GM19351 (cell line): ENCODE results near the gene SOCS7.
A peak's percentile ranks its signal among the peaks of the same experiment; 100 is the strongest.

Source experiments
- ATAC-seq: cut with Tn5 transposase; IDR thresholded peaks from one replicate; pipeline ENCODE4 v1.9.1; 2021; ENCODE audit warnings: mild to moderate bottlenecking, moderate library complexity; ENCODE audit not compliant: unreplicated experiment

The SOCS7 gene

DNA sequence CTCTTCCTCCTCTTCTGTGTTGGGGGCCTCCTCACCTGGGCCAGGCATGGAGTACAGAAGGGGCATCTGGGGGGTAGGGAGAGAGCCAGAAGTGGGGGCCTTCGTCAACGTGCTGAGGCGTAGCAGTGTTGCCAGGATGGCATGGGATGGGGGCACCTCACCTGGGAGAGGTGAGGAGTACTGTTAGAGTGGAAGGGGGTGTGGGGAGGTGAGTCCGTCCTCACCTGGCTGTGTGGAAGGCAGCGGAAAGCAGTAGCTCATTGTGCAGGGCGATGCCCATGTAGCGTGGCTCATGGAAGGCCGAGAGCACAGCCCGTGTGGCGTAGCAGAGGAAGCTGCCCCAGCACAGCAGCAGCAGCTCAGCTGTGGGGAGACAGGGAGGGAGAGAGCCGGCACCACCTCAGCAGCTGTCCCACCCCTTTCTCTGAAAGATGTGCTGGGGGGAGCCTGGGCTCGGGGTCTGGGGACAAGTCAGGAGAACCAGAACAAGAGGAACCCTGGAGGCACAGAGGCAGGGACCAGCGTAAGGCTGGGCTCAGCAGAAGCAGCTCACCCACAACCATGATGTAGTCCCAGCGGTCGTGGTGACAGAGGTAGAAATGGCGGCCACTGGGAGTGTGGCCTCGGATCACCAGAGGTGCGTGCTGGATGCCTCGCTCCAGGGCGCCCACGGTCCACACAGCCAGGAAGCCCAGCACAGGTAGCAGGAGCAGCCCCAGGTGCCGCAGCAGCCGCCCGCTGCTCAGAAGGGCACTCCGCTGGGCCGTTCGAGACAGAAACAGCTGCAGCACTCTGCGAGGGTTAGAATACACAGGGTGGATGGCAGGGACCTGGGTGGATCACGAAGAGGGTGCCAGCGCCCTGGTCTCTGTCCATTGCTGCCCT lies 16.9 kb upstream of the SOCS7 start:
- no peak for ATAC-seq

DNA sequence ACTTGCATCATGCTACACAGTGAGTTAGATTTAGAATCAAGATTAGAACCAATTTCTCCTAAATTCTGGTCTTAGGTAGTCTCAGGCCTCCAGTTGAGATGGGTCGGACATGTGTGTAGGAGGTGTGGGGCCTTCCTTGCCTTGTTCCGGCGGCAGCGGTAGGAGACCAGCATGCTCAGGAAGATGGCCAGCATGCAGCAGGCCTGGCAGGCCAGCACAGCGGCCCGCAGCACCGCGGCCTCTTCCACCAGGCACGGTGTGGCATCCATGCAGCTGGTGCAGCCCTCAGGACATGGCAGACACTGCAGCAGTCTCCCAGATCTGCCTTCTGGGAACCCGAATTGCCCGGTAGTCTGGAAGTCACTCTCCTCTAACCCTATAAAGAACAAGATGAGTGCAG lies 14.8 kb upstream of the SOCS7 start:
- no peak for ATAC-seq

DNA sequence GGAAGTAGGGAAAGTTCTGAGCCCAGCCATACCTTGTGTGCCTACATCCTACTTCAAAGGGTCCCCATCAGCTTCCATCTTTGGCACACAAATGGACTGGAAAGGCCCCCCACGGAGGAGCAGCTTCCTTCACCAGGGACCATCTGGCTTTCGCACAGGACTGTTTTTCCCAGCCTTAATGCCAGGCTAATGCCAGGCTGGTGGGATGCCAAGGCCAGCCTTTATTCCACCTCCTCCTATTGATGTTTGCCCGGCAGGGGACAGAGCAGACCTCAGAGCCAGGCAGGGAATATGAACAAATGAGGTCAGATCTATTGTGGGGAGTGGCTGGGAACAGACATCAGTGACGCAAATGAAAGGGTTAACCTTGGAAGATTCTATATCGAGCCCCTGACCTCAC lies 13.6 kb upstream of the SOCS7 start:
- no peak for ATAC-seq

- ATAC-seq = no peak
Measured at GRCh38 chr17:38338535-38338934, 13.1 kb upstream of the SOCS7 start.

DNA sequence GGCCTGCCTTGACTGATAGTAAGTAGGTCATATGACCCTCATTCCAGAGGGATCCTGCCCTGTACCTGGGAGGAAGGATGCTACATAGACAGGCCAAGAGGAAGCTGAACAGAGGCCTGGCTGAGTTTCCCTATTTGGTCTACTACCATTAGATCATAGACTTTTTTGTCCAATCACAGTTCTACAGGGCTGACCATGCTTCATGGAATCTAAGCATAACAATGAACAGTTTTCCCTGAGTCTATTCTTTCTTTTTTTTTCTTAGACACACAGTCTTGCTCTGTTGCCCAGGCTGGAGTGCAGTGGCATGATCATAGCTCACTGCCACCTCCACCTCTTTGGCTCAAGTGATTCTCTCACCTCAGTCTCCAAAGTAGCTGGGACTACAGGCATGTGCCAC lies 11.8 kb upstream of the SOCS7 start:
- ATAC-seq = no peak

GRCh38 chr17:38341035-38341721 lies 10.5 kb upstream of the SOCS7 start:
- ATAC-seq = no peak

DNA sequence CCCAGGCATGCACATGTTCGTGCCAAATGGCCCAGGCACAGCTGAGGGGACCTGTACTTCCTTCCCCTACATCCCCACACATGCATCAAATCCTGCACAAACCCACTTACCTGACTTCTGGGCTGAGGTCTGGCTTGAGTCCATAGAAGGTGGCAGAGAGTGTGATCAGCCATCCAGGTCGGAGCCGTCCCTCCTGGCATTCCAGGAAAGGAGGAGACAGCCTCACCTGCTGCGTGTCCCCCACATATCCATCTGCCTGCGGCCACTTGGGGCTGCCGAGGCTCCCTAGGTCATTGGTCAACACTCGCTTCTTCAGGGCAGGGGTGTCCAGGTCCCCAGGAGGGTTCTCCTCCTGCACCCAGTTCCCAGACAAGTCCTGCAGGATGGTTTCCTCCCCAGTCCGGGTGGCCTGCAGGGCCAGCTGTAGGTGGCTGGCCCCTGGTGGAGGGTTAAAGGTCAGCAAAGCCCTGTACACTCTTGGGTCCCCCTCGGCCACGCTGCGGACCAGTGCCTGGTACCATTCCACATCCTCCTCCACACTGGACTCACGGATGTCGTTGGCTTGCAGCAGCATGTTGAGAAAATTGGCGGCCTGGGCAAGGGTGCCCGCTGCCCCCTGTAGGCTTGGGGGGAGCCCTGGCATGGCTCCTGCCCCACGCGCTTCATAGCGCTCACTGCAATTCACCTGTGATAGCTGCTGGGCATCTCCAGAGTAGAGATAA lies 8.6 kb upstream of the SOCS7 start:
- ATAC-seq = no peak

- ATAC-seq = no peak
Measured at GRCh38 chr17:38343608-38344419, 7.8 kb upstream of the SOCS7 start, which contains the start of gene GPR179. Gene GPR179, minus strand, starts transcription at chr17:38343956. Its CDS starts 167 bp downstream, at chr17:38343789.

DNA sequence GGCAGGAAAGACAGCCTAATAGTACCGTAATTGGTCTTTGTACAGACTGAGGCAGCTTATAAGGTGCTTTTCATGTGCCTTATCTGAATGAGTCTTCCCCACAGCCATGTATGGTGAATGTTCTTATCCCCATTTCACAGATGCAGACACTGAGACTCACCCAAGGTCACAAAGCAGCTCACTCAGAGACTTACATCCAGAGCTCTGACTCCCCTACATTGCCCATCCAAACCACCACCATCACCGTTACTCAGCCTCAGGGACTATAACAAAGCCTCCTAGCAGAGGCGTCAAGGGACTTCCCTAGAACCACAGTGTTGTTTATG lies 7.3 kb upstream of the SOCS7 start:
- ATAC-seq = no peak

- no peak for ATAC-seq
Measured at GRCh38 chr17:38345743-38346142, 5.9 kb upstream of the SOCS7 start.

DNA sequence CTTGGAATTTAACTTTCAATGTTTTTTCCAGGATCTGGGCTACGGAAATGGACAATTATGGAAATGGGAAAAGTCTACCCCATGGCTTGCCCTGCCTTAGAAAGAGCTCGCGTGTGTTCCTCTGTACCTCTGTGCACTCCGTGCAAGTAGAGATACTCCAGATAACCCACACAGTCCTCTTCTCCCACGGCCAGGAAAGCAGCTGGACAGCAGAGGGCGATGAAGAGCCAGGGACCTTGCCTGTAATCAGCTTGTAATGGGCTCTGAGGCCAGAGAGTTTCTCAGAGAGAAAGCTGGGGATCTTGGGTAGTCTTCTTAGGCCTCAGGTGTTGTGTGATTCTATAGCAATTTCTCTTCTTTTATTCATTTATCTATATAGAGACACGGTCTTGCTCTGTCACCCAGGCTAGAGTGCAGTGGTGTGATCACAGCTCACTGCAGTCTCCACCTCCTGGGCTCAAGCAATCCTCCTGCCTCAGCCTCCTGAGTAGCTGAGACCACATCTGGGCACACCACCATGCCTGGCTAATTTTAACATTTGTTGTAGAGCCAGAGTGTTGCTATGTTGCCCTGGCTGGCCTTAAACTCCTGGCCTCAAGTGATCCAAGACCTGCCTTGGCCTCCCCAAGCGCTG lies 2.4 kb upstream of the SOCS7 start:
- ATAC-seq = no peak

DNA sequence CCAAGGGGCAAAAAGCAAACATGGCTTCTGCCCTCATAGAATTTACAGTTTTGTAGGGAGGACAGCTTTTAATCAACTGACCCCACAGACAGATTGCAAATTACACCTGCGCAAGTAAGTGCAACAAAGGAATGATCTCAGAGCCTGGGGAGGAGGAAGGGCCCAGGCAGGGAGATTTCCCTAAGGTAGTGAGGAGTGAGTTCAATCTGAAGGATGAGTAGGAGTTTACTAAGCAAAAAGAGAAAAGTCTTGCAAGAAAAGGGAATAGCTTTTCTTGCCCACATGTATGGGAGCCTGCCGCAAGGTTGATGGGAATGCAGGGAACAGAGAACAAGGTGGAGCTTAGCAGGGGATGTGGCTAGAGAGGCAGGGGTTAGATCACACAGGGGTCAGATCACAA lies 1.6 kb upstream of the SOCS7 start:
- ATAC-seq = no peak

DNA sequence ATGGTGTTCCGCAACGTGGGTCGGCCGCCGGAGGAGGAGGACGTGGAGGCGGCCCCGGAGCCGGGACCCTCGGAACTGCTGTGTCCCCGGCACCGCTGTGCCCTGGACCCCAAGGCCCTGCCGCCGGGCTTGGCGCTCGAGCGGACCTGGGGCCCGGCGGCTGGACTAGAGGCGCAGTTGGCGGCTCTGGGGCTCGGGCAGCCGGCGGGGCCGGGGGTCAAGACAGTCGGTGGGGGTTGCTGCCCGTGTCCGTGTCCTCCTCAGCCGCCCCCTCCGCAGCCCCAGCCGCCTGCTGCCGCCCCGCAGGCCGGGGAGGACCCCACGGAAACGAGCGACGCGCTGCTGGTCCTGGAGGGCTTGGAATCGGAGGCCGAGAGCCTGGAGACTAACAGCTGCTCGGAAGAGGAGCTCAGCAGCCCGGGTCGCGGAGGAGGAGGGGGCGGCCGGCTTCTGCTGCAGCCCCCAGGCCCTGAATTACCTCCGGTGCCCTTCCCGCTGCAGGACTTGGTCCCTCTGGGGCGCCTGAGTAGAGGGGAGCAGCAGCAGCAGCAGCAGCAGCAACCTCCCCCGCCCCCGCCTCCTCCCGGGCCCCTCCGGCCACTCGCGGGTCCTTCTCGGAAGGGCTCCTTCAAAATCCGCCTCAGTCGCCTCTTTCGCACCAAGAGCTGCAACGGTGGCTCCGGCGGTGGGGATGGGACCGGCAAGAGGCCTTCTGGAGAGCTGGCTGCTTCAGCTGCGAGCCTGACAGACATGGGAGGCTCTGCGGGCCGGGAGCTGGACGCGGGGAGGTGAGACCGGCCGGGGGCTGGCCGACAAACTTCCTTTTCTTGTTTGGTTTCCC lies 821 bp downstream of the SOCS7 start:
- ATAC-seq = peak; percentile 12

DNA sequence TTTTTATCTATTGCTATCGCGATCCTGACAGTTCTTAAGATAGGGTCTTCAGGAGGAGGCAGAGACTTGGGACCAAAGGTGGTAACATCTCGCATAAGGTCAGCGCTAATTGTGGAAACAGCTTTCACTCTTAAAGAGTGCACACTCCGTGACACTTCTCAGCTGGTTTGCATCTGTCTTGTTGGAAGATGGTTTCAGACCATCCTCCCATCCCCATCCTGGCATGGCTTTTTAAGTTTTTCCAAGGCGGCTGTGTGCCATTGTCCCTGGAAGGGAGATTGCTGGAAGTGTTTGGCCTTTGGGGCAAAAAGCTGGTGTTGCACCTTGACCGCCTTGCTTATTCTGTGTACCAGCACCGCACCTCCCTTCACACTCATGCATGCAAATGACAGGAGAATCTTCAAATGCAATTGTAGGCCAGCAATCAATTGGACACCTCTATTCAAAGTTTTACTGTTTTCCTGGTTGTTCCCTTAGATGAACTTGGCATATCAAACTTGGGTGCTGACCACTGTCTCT lies 1.5 kb downstream of the SOCS7 start:
- no peak for ATAC-seq

GRCh38 chr17:38353668-38354067 lies 2.0 kb downstream of the SOCS7 start:
- ATAC-seq = no peak

GRCh38 chr17:38354466-38354865 lies 2.8 kb downstream of the SOCS7 start:
- ATAC-seq = no peak

DNA sequence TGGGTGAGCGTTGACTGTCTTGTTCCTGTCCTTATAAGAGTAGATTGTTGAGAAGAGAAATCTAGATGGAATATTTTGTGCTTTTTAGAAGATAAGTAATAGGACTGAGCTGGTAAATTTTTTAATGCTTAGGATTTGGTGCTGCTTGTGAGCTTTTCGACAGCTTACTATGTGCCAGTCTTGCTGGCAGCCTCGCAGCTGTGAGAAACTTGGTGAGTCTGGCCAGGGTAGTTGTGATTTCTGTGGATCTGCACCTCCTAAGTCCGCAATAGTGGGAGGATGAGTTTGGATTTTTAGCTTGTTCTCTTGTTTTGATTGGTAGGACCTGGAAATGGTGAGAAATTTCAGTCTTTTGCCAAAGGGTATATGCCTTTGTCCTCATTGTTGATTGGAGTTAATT lies 3.6 kb downstream of the SOCS7 start:
- ATAC-seq = no peak

GRCh38 chr17:38357486-38358123 lies 6.0 kb downstream of the SOCS7 start:
- ATAC-seq = no peak
